B cell (primary cell): ENCODE results near the gene TTC1.

Experiments
- EZH2 ChIP-seq: IDR thresholded peaks from 2 replicates; pipeline ENCODE4 v1.6.1; 2012; ENCODE audit warnings: borderline replicate concordance, low read depth, mild to moderate bottlenecking, moderate library complexity, low read length; ENCODE audit not compliant: insufficient read depth, poor library complexity, severe bottlenecking
- TF ChIP-seq, protein P1 (sequence below): fragments of 200-600 bp; IDR thresholded peaks from one replicate; pipeline ENCODE4 v1.8.0; 2022; ENCODE audit warnings: antibody characterized with exemption, mild to moderate bottlenecking

DNA sequence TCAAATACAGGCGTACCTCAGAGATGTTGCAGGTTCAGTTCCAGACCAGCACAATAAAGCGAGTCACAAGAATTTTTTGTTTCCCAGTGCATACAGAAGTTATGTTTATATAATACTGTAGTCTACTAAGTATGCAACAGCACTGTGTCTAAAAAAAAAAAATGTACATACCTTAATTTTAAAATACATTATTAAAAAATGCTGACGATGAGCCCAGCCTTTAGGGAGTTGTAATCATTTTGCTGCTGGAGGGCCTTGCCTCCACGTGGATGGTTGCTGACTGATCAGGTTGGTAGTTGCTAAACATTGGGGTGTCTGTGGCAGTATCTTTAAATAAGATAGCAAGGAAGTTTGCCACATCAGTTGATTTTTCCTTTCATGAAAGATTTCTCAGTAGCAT is 48.3 kb downstream of the TTC1 start:
- TF ChIP-seq, protein P1, sequence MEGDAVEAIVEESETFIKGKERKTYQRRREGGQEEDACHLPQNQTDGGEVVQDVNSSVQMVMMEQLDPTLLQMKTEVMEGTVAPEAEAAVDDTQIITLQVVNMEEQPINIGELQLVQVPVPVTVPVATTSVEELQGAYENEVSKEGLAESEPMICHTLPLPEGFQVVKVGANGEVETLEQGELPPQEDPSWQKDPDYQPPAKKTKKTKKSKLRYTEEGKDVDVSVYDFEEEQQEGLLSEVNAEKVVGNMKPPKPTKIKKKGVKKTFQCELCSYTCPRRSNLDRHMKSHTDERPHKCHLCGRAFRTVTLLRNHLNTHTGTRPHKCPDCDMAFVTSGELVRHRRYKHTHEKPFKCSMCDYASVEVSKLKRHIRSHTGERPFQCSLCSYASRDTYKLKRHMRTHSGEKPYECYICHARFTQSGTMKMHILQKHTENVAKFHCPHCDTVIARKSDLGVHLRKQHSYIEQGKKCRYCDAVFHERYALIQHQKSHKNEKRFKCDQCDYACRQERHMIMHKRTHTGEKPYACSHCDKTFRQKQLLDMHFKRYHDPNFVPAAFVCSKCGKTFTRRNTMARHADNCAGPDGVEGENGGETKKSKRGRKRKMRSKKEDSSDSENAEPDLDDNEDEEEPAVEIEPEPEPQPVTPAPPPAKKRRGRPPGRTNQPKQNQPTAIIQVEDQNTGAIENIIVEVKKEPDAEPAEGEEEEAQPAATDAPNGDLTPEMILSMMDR: no peak
- TF ChIP-seq EZH2: no peak
